Measurements from ENCODE around the gene CCDC93. TPM values are rescaled to one million over a fixed set of nuclear protein-coding genes. Genes with fewer than 3 reads are reported as not detected.

The CCDC93 gene
- total RNA-seq, 1 donor from 2014 or later, result 37.0 TPM

DNA sequence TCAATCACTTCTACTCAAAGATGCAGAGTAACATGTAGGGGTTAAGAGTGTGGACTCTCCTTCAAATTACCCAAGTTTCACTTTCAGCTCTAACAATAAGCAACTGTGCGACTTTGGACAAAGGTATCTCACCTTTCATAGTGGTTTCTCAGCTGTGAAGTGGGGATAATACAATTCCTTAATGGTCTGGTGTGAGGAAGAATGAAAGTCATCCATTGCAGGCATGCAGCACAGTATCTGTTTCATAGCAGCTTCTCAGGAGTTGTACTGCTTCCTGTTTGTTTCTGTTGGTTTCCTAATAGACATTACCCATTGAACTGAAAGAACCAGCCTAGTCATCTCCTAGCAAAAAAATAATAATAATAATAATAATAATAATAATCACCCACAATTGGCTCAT lies 125.0 kb downstream of the CCDC93 start:
- no peak overlapping the region for H3K4me3 Mint-ChIP-seq (ENCODE audit: low read depth)
- no peaks in the 10 kb centered on the region for H3K4me1 Mint-ChIP-seq (ENCODE audit: low read depth)
- intact Hi-C loops (cut with micrococcal nuclease), result no loop called here
- DNase-seq (ENCODE audit: low spot score), result no peak
- peaks cover 5% of the 10 kb centered on the region for H3K9me3 Mint-ChIP-seq
- H3K27ac Mint-ChIP-seq, result no peak overlapping the region
- H3K27me3 Mint-ChIP-seq (ENCODE audit: low read depth), result peaks cover 1% of the 10 kb centered on the region
- H3K36me3 Mint-ChIP-seq (ENCODE audit: low read depth), result no peaks in the 10 kb centered on the region

DNA sequence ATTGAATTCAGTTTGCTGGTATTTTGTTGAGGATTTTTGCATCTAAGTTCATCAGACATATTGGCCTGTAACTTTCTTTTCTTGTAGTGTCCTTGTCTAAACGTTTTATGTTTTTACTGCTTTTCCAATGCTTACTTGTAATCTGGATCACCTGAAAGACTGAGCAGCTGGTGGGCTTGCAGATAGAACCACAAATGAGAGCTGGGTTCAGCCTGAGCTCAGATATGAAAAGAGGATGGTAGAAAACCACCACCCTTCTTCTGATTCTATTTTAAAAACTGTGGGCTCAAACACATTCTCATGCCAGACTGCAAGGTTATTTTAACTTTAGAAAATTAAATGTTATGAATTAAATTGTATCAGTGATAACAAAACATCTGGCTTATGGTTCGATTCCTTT lies 128.6 kb downstream of the CCDC93 start:
- H3K27ac Mint-ChIP-seq, result no peak overlapping the region
- H3K36me3 Mint-ChIP-seq (ENCODE audit: low read depth), result no peaks in the 10 kb centered on the region
- peaks cover 20% of the 10 kb centered on the region for H3K9me3 Mint-ChIP-seq
- H3K27me3 Mint-ChIP-seq (ENCODE audit: low read depth), result no peaks in the 10 kb centered on the region
- intact Hi-C loops (cut with micrococcal nuclease), result no loop called here
- H3K4me1 Mint-ChIP-seq (ENCODE audit: low read depth), result no peaks in the 10 kb centered on the region
- no peak for DNase-seq (ENCODE audit: low spot score)
- no peak overlapping the region for H3K4me3 Mint-ChIP-seq (ENCODE audit: low read depth)

DNA sequence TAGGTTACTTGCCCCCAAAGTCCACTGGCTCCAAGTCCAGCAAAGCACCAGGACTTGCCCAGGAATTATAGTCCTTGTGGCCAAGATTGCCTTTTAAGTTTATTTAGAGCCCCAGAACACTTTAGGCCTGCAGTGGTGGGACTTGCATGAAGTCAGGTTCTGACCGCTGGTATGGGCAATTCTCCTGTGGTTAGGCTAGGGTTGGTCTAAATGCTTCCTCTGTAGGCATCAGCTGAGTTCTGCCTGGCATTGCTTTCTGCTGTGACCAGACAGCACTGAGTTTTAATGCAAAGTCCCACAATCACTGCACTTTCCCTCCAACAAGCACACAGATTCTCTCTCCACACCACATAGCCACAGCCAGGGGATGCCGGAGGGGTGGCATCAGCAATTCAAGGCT lies 134.9 kb downstream of the CCDC93 start:
- H3K27ac Mint-ChIP-seq, result no peak overlapping the region
- no peak overlapping the region for H3K4me3 Mint-ChIP-seq (ENCODE audit: low read depth)
- no peak for DNase-seq (ENCODE audit: low spot score)
- H3K9me3 Mint-ChIP-seq, result peaks cover 16% of the 10 kb centered on the region
- peaks cover 3% of the 10 kb centered on the region for H3K27me3 Mint-ChIP-seq (ENCODE audit: low read depth)
- H3K36me3 Mint-ChIP-seq (ENCODE audit: low read depth), result no peaks in the 10 kb centered on the region
- no peaks in the 10 kb centered on the region for H3K4me1 Mint-ChIP-seq (ENCODE audit: low read depth)
- intact Hi-C loops (cut with micrococcal nuclease), result no loop called here

DNA sequence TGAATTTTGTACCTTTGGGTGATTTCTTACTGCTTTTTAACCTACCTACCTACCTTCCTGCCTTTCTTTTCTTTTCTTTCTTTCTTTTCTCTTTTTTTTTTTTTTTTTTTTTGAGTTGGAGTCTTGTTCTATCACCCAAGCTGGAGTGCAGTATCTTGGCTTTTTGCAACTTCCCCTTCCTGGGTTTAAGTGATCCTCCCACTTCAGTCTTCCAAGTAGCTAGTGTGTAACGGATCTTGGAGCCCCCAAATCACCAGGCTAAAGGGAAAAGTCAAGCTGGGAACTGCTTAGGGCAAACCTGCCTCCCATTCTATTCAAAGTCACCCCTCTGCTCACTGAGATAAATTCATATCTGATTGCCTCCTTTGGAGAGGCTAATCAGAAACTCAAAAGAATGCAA lies 138.1 kb downstream of the CCDC93 start:
- intact Hi-C loops (cut with micrococcal nuclease), result no loop called here
- Mint-ChIP-seq H3K4me1 (ENCODE audit: low read depth) (no peaks in the 10 kb centered on the region), H3K36me3 (ENCODE audit: low read depth) (no peaks in the 10 kb centered on the region), H3K27me3 (ENCODE audit: low read depth) (peaks cover 3% of the 10 kb centered on the region), H3K27ac (no peak overlapping the region), H3K9me3 (no peaks in the 10 kb centered on the region), H3K4me3 (ENCODE audit: low read depth) (no peak overlapping the region)
- DNase-seq (ENCODE audit: low spot score), result no peak

Other genes with a start within 250 kb of the CCDC93 start
- gene DDX18, start 199.4 kb downstream of the CCDC93 start, total RNA-seq, result 128 and 131 TPM in 2 replicates
- 48.4 and 51.6 TPM in 2 replicates for gene INSIG2, start 74.4 kb upstream of the CCDC93 start, total RNA-seq

Measured in activated T-helper 2 cell treated with anti-CD3 and anti-CD28 coated beads, Interferon-gamma antibody, Interleukin-2, Interleukin-4, amounts not matched to agents 10 μg/mL and 5 μg/mL and 100 μg/mL, durations not matched to agents 14 hours and 24 hours and 36 hours (primary cell).